Measurements from ENCODE around the gene ZSCAN5A.
"Not testable (repeated sequence)": the region's sequence is repeated elsewhere in the genome, so short reads cannot be mapped to it uniquely, and the experiment has no call there.

The ZSCAN5A gene

DNA sequence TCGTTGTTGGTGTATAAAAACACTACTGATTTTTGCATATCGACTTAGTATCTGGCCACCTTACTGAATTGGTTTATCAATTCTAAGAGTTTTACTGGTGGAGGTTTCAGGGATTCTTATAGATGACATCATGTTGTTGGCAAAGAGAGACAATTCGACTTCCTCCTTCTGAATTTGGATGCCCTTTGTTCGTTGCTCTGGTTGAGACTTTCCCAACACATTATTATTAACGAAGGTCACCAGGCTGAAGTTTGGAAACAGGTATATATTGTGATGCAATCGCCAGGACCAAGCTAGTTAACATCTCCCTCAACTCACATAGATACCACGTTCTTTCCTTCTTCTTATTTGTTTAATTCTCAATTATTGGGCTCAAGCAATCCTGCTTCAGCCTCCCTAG, 115.0 kb downstream of the ZSCAN5A start:
- DNase-seq (ENCODE audit: low spot score) = no peak

DNA sequence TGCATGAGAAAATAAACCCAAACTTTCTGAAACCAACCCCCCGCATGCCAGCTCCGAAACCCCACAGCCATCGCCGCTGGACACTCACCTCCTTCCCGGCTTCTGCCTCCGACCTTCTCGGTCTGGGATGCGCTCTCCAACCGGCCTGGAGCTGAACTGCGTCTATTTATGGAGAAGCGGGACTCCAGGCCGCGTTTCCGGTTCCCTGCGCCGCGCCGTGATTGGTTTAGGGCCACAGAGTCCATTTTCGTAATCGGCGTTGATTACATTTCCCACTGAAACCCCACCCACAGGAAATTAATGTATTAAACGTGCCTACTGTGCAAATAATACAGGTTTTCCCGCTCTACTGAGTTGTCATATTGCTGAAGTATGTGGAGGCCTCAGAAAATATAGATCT, 117.0 kb downstream of the ZSCAN5A start, which contains the start of gene ZSCAN5B:
Gene ZSCAN5B, minus strand, starts transcription at position 138 of the 400 bp plus-strand sequence. CDS start 4,731 bp downstream, outside the sequence.
- DNase-seq (ENCODE audit: low spot score) = not testable (repeated sequence)

DNA sequence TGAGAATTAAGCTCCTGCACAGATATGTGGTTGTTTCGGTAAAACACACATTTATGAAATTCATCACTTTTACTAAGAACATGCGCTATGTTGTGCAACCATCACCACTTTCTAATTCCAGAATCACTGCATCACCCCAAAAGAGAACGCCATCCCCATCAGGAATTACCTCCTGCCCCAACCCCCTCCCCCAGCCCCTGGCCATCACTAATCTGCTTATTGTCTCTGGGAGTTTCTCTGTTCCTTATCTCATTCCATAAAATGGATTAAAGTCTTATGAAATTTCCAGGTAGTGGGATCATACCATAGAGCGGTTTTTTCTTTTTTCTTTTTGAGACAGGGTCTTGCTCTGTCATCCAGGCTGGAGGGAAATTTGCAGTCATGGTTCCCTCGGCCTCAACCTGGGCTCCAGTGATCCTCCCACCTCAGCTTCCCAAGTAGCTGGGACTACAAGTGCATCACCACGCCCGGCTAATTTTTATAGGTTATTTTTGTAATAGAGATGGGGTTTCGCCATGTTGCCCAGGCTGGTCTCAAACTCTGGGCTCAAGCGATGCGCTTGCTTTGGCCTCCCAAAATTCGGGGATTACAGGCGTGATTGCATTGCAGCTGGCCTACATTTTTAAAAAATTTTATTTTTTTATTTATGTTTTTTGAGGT, 120.5 kb downstream of the ZSCAN5A start:
- no peak for DNase-seq (ENCODE audit: low spot score)

DNA sequence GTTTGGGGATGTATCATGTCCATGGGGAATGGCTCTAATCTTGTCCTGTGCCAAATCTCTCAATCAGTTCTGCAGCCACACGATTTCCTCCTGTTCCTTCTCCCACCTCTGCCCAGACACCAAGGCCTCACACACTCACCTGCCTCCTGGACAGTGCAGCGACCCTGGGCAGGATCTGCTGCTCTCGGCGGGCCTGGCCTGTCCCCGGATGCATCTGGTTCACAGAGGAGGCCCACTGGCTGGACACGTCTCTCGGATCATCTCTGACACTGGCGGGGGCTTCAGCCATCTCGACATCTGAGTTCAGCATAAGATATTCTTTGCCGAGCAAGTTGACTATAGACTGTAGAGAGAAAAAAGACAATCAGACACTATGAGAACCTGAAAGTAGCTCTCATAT, 122.9 kb downstream of the ZSCAN5A start:
- no peak for DNase-seq (ENCODE audit: low spot score)

DNA sequence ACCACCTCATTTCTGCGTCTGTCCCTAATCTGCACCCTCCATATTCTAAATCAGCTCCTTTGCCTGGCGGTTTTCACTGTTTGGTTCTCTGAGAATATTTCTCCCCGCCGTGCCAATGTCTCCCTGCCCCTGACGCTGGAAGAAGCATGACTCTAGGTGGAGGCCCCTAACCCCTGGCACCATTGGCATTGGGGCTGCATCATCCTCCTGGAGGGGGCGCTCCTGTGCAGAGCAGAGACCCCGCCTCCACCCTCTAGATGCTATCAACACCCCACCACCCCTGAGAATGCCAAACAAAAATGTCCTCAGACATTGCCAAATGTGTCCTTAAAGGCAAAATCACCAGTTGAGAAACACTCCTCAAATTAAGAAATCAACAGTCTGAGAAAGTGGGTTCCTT, 123.5 kb downstream of the ZSCAN5A start:
- no peak for DNase-seq (ENCODE audit: low spot score)

DNA sequence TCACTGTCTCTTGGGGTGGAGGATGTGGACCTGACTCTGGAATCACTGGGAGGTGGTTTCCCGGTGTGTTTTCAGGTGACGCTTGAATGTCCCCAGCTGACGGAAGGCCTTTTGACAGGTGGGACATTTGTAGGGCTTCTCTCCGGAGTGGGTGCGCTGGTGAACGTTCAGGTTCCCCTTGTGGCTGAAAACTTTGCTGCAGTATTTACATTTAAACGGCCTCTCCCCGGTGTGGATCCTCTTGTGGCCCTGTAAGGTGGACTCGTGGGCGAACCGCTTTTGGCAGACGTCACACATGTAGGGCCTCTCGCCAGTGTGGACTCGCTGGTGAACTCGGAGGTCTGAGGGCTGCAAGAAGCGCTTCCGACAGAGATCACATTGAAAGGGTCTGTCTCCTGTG, 124.9 kb downstream of the ZSCAN5A start:
- no peak for DNase-seq (ENCODE audit: low spot score)

DNA sequence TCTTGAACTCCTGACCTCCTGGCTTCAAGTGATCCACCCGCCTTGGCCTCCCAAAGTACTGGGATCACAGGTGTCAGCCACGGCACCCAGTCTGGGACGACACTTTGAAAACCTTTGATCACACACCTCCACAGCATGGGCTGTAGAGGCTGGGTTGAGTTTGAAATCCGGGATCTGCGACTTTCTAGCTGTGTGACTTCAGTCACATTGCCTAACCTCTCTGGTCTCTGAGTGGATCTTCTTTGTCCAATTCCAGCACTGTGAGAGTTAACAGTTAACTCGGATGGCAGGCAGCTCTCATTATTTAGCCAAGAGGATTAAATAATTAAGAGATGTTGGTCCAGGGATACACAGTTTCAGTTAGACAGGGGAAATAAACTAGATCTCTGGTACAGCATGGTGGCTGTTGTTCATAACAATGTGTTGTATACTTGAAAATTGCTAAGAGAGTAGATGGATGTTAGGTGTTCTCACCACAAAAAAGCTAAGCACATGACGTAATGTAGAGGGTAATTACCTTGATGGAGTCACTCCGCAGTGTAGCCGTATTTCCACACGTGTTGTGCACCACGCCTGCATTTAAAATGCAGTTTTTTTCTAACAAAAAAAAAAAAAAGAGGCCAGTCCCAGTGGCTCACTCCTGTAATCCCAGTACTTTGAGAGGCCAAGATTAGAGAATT, 136.9 kb downstream of the ZSCAN5A start:
- DNase-seq (ENCODE audit: low spot score) = peak; percentile 50

DNA sequence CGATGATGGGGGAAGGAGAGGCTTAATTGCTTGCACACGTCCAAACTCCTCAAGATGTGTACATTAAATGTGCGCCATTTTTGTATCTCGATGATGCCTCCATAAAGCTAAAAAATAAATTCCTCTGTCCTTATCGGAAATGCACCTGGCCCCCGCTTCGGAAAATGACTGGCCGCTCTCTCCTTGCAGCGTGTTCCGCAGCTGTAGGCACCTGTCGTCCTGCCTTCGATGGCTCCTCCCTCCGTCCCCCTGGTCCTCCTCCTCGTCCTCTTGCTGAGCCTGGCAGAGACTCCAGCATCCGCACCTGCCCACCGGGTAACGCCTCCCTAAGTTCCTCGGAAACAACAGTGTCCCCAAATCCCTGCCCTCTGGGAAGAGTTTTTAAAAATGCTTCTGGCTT, 137.8 kb downstream of the ZSCAN5A start:
- DNase-seq (ENCODE audit: low spot score) = no peak

DNA sequence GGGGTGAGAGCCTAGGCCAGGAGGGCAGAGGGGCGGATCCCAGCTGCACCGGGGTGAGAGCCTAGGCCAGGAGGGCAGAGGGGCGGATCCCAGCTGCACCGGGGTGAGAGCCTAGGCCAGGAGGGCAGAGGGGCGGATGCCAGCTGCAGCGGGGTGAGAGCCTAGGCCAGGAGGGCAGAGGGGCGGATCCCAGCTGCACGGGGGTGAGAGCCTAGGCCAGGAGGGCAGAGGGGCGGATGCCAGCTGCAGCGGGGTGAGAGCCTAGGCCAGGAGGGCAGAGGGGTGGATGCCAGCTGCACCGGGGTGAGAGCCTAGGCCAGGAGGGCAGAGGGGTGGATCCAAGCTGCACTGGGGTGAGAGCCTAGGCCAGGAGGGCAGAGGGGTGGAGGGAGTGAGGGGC, 138.3 kb downstream of the ZSCAN5A start:
- not testable (repeated sequence) for DNase-seq (ENCODE audit: low spot score)

DNA sequence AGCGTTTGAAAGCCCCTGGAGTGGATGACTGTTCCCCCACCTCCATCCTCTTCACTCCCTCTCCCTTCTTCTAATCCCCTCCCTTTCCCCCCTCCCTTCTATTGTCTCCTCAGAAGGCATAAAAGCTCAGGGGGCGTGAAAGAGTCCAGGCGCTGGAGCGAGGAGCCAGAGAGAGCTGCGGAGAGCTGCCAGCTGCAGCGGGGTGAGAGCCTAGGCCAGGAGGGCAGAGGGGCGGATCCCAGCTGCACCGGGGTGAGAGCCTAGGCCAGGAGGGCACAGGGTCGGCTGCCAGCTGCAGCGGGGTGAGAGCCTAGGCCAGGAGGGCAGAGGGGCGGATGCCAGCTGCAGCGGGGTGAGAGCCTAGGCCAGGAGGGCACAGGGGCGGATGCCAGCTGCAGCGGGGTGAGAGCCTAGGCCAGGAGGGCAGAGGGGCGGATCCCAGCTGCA, 138.8 kb downstream of the ZSCAN5A start, which contains the start of gene GALP:
Gene GALP, plus strand, starts transcription at position 148 of the 447 bp plus-strand sequence. CDS start 1,101 bp downstream, outside the sequence.
- DNase-seq (ENCODE audit: low spot score) = not testable (repeated sequence)

DNA sequence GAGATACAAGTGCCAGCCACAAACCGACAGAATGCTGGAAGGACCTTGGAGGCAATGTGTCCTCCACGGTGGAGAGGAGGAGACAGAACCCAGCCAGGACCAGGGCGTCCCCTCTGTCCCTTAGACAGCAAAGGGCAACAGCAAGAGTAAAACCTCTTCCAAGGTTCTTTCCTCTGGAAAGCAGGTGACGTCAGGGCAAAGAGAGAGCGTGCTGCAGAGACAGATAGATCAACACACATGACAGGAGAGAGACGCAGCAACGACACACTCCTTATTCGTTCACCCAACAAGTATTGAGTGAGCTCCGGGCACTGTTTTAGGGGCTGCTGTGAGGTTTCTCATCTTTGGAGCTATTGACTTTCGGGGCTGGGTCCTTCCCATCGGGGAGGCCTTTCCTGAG, 140.1 kb downstream of the ZSCAN5A start:
- DNase-seq (ENCODE audit: low spot score) = no peak

DNA sequence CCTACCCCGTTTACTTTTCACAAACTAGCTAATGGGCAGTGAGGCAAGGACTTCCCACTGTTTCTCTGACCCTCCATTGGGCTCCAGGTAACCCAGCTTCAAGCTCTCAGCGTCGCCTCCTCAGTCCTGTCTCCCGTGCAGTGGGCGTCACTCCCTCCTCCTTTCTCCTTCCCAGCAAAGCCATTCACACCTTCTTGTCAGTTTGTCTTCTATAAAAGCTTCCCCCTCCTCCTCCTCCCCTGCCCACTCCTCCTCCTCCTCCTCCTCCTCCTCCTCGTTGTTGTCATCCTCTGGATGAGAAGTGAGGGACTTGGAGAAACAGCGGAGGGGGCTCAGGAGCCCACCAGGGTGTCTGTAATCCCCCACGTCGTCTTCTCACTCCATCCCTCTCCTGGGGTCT, 140.6 kb downstream of the ZSCAN5A start:
- DNase-seq (ENCODE audit: low spot score) = no peak

Measured in SW480 (cell line).